ENCODE data around the gene WNT10A.
"Not testable (repeated sequence)": the region's sequence is repeated elsewhere in the genome, so short reads cannot be mapped to it uniquely, and the experiment has no call there.

WNT10A gene

DNA sequence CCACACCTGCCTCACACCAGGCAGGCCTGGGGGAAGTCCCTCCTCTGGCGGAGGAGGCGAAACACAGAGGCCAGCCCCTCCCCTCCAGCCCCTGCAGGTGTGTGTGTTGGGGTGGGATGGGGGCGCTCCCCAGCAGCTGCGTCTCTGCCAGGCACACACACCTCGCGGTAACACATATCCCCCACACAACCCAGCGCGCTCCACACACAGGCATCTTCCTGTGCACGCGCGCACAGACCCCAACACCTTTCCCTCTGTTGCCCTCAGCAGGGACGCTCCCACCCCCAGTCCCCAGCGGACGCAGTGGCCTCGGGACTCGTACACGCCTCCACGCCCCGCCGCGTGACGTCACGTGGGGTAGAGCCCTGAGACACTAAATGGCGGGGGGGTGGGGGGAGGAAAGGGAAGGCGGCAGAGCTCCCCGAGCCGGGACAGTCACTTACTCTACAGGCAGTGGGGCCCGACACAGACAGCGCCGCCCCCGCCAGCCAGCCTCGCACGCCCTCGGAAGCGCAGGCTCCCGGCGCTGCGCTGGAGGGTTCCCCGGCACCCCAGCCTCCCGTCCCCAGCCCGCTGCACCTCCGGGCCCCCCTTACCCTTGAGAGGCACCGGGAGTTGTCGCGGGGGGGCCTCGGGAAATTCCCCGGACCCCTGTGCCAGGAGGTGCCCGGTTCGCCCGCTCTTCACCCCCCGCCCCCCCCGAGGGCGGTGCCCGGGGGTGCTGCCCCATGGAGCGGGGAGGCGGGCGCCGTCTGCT is at the start of gene WNT10A:
TSS of gene WNT10A (plus strand) at position 751 of the 757 bp plus-strand sequence. CDS start 144 bp downstream, outside the sequence.
- Mint-ChIP-seq H3K4me3 (peak within 1 kb of the TSS; percentile 37), H3K36me3 (no peaks in the 10 kb centered on the region), H3K9me3 (no peaks in the 10 kb centered on the region), H3K4me1 (peaks cover 16% of the 10 kb centered on the region), H3K27me3 (peaks cover 98% of the 10 kb centered on the region), H3K27ac (no peak within 1 kb of the TSS)
- DNase-seq = peak; percentile 61
- CTCF ChIA-PET = interaction anchor here (1.2 to 13.5 kb wide), 4 partner anchors 11 to 30 kb away, joined by 3 to 443 read pairs (median 6); no protein-coding TSS in a partner anchor

DNA sequence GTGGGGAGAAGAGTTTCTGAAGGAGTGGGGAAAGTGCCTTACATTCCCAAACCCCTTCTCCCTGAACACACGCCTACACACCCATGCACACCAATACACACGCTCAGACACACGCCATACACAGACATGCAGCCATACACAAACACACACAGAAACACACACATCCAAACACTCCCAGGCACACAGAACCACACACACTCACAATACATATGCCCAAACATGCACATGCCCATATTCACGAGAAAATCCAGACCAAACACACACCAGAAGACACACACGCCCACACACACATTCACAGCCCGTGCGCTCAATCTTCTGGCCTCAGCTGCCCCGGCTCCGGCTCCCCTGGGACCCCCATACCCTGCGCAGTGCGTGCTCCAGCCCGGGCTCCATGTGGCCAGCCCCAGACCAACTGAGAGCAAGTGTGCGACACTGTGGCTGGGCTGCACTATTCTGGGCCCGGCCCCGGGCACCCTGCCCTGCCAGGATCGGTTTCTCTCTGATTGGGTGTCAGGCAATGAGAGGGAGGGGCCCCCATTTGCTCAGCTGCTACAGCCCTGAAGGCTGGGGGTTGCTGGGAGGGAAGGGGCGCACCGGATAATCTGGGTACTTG is 49.2 kb upstream of the WNT10A start, which contains the start of gene PRKAG3:
TSS of gene PRKAG3 (minus strand) at position 426 of the 613 bp plus-strand sequence.
- no peak for DNase-seq
- Mint-ChIP-seq H3K4me1 (no peaks in the 10 kb centered on the region), H3K9me3 (no peaks in the 10 kb centered on the region), H3K27ac (no peak within 1 kb of the TSS), H3K27me3 (peaks cover 52% of the 10 kb centered on the region), H3K36me3 (no peaks in the 10 kb centered on the region), H3K4me3 (no peak within 1 kb of the TSS)
- CTCF ChIA-PET = no interaction called here

DNA sequence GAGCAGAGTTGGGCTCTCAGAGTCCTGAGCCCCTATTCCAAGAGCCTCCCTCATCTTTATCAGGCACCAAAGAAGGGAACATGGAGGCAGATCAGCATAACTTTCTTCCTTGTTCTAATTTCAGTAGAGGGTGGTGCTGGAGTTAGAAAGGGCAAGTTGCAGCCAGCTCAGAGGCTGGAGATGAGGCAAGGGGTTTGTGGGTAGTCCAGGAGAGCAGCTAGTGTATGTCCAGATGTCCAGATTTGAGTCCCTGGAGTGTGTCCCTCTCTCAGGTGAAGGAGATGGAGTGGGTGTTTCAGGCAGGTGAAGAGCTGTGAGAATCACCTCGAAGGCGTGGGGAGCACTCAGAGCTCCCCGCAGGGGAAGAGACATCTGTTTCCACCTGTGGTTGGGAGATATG is 48.6 kb upstream of the WNT10A start:
- CTCF ChIA-PET = no interaction called here
- no peaks in the 10 kb centered on the region for H3K36me3 Mint-ChIP-seq
- H3K9me3 Mint-ChIP-seq = no peaks in the 10 kb centered on the region
- DNase-seq = no peak
- no peak overlapping the region for H3K27ac Mint-ChIP-seq
- H3K4me1 Mint-ChIP-seq = no peaks in the 10 kb centered on the region
- no peak overlapping the region for H3K4me3 Mint-ChIP-seq
- H3K27me3 Mint-ChIP-seq = peaks cover 54% of the 10 kb centered on the region

DNA sequence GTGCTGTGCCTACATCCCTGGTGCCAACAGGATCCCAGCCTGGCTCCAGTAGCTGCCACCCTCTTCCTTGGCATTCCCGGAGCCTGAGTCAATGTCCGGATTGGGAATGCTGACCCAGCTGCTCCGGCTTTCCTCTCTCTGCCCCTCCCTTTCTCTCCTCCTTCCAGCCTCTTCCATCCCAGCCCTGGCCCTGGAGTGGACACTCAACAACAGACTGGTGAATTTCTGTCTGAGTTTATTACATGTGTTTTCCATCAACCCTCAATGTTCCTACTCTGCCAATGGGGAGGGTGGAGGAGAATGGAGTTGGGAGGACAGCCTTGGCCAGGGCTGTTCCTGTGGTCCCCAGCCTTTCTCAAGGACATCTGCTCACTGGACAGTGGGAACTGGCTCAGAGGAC is 48.1 kb upstream of the WNT10A start:
- Mint-ChIP-seq H3K27me3 (peaks cover 54% of the 10 kb centered on the region), H3K4me1 (no peaks in the 10 kb centered on the region), H3K4me3 (no peak overlapping the region), H3K36me3 (no peaks in the 10 kb centered on the region), H3K9me3 (peaks cover 2% of the 10 kb centered on the region), H3K27ac (no peak overlapping the region)
- DNase-seq = no peak
- CTCF ChIA-PET = interaction anchor here (0.7 kb wide), 1 partner anchor 114 kb away, joined by 3 read pairs; no protein-coding TSS in a partner anchor

DNA sequence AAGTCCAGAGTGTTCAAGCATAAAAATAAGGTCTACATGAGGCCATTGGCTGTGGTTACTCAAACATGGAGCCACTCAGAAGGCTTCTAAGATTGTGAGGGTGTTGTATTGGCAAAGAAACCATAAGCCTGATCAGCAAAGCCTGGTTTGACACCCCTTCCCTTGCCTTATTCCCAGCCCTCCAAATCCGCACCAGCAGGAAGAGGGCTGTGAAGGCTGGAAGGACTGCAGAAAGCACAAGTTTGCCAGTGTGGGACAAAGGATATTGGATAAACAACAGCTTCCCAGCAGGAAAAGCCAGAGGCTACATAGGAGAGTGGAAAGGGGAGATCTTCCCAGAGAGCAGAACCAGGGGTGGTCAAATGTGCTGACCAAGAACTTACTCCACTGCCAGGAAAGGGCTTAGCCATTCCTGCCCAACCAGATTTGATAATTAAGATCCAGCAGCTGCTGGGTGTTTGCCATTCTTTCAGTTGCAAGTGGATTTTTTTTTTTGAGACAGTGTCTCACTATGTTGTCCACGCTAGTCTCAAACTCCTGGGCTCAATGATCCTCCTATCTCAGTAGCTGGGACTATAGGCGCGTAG is 47.5 kb upstream of the WNT10A start:
- no peak for DNase-seq
- H3K27me3 Mint-ChIP-seq = peaks cover 57% of the 10 kb centered on the region
- H3K27ac Mint-ChIP-seq = no peak overlapping the region
- peaks cover 2% of the 10 kb centered on the region for H3K9me3 Mint-ChIP-seq
- no peaks in the 10 kb centered on the region for H3K36me3 Mint-ChIP-seq
- H3K4me1 Mint-ChIP-seq = no peaks in the 10 kb centered on the region
- no peak overlapping the region for H3K4me3 Mint-ChIP-seq
- CTCF ChIA-PET = interaction anchor here (0.7 kb wide), 1 partner anchor 114 kb away, joined by 3 read pairs; no protein-coding TSS in a partner anchor

DNA sequence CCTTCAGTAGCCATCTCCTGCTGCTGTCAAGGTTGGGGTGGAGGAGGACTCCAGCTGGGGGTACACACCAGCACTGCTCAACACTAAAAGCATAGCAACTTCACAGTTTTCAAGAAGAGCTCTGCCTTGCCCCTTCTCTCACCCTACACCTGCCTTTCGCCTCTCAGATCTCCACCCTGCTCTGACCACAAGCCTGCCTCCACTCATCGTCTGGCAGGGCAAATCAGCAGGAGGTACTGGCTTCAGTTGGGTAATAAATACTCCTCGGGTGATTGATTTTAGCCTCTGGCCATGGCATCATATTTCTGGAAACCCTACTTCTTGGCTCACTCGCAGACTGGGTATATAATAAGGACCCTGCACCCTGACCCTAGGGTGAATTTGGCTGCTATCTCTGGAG is 46.0 kb upstream of the WNT10A start:
- Mint-ChIP-seq H3K27ac (no peak overlapping the region), H3K4me1 (no peaks in the 10 kb centered on the region), H3K4me3 (no peak overlapping the region), H3K9me3 (peaks cover 2% of the 10 kb centered on the region), H3K36me3 (no peaks in the 10 kb centered on the region), H3K27me3 (peaks cover 68% of the 10 kb centered on the region)
- DNase-seq = no peak
- CTCF ChIA-PET = no interaction called here

DNA sequence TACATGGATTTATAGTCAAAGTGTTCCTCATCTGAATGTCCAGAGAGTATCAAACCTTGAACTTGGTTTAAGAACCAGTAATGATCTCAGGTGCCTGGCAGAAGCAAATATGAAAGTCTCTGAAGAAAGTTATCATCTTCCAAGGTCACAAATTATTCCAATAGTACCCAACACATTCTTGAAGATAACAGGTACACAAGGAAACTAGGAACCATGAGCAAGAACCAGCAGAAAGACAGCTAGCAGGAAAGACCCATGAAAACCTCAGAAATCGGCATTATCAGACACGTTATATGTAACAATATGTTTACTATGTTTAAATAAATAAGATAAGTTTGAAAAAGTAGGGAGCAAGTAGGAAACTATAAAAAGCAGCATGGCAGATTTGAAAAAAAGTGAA is 43.2 kb upstream of the WNT10A start:
- CTCF ChIA-PET = interaction anchor here (1.9 kb wide), 1 partner anchor 10 kb away, joined by 5 read pairs; no protein-coding TSS in a partner anchor
- H3K27me3 Mint-ChIP-seq = peaks cover 57% of the 10 kb centered on the region

DNA sequence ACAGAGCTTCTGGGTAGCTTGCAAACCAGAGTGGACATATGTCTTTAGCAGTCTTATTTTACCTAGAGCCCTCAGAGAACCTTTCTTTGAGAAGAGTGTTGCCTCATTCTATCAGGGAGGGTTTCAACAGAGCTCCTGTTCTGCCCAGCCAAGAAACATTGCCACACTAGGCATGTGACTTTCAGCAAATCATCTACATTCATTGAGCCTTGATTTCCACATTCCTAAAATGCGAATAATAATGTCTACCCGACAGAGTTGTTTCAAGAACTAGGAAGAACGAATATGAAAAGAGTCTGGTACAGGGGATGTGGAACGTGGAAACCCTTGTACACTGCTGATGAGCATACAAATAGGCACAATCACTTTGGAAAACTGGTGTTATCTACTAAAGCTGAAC is 41.2 kb upstream of the WNT10A start:
- no peak for DNase-seq
- Mint-ChIP-seq H3K4me1 (no peaks in the 10 kb centered on the region), H3K4me3 (no peak overlapping the region), H3K27me3 (peaks cover 41% of the 10 kb centered on the region), H3K36me3 (no peaks in the 10 kb centered on the region), H3K27ac (no peak overlapping the region), H3K9me3 (peaks cover 4% of the 10 kb centered on the region)
- CTCF ChIA-PET = interaction anchor here (0.8 kb wide), 1 partner anchor 152 kb away, joined by 3 read pairs; no protein-coding TSS in a partner anchor

More for the DNA sequence above, 43.2 kb upstream of the WNT10A start:
- no peak for DNase-seq
- Mint-ChIP-seq H3K4me3 (no peak overlapping the region), H3K4me1 (no peaks in the 10 kb centered on the region), H3K27ac (no peak overlapping the region), H3K36me3 (no peaks in the 10 kb centered on the region), H3K9me3 (peaks cover 2% of the 10 kb centered on the region)

DNA sequence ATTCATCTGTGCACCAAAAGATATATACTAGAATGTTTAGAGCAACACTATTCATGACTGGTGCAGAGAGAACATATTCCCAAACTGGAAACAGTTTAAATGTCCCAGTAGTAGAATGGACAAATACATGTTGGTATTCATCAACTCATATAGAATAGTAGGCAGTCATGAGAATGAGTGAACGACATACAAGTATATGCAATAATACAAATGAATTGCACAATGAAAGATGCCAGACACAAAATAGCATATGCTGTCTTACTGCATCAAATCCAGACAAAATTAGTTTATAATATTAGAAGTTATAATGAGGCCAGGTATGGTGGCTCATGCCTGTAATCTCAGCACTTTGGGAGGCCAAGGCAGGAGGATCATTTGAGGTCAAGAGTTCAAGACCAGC is 40.8 kb upstream of the WNT10A start:
- CTCF ChIA-PET = interaction anchor here (0.8 kb wide), 1 partner anchor 153 kb away, joined by 3 read pairs; no protein-coding TSS in a partner anchor
- Mint-ChIP-seq H3K4me1 (no peaks in the 10 kb centered on the region), H3K9me3 (peaks cover 5% of the 10 kb centered on the region), H3K4me3 (no peak overlapping the region), H3K27ac (no peak overlapping the region), H3K36me3 (no peaks in the 10 kb centered on the region), H3K27me3 (peaks cover 36% of the 10 kb centered on the region)
- no peak for DNase-seq

DNA sequence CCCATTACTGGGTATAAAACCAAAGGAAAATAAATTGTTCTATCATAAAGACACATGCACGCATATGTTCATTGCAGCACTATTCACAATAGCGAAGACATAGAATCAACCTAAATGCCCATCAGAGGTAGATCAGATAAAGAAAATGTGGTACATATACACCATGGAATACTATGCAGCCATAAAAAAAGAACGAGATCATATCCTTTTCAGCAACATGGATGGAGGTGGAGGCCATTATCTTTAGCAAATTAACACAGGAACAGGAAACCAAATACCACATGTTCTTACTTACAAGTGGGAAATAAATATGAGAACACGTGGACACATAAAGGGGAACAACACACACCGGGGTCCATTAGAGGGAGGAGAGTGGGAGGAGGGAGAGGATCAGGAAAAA is 36.3 kb upstream of the WNT10A start:
- H3K36me3 Mint-ChIP-seq, H3K9me3 Mint-ChIP-seq, H3K27ac Mint-ChIP-seq, H3K4me1 Mint-ChIP-seq, DNase-seq, CTCF ChIA-PET, H3K4me3 Mint-ChIP-seq: not testable (repeated sequence)
- H3K27me3 Mint-ChIP-seq = peaks cover 10% of the 10 kb centered on the region

DNA sequence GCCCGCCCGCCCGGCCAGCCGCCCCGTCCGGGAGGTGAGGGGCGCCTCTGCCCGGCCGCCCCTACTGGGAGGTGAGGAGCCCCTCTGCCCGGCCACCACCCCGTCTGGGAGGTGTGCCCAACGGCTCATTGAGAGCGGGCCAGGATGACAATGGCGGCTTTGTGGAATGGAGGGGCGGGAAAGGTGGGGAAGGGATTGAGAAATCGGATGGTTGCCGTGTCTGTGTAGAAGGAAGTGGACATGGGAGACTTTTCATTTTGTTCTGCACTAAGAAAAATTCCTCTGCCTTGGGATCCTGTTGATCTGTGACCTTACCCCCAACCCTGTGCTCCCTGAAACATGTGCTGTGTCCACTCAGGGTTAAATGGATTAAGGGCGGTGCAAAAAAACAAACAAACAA is 33.7 kb upstream of the WNT10A start:
- H3K27me3 Mint-ChIP-seq = peaks cover 32% of the 10 kb centered on the region
- H3K4me1 Mint-ChIP-seq, H3K36me3 Mint-ChIP-seq, H3K9me3 Mint-ChIP-seq, DNase-seq, H3K27ac Mint-ChIP-seq, H3K4me3 Mint-ChIP-seq: not testable (repeated sequence)
- CTCF ChIA-PET = interaction anchor here (0.6 to 5.8 kb wide), 21 partner anchors 9 to 629 kb away, joined by 3 to 89 read pairs (median 4); partner anchors contain the start of genes BCS1L, RNF25, STK36 and TTLL4

DNA sequence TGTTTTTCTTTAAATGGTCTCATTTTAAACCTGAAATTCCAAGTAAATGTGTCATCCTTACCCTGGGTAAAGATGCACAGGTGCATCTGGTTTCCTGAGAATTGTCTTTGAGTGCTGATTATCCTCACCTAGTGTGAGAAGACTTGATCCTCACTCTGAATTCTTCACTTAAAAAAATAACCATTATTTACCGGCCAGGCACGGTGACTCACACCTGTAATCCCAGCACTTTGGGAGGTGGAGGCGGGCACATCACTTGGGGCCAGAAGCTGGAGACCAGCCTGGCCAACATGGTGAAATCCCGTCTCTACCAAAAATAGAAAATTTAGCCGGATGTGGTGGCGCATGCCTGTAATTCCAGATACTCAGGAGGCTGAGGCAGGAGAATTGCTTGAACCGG is 30.9 kb upstream of the WNT10A start:
- no peaks in the 10 kb centered on the region for H3K4me1 Mint-ChIP-seq
- DNase-seq = no peak
- H3K27me3 Mint-ChIP-seq = peaks cover 55% of the 10 kb centered on the region
- H3K27ac Mint-ChIP-seq = no peak overlapping the region
- no peak overlapping the region for H3K4me3 Mint-ChIP-seq
- H3K9me3 Mint-ChIP-seq = no peaks in the 10 kb centered on the region
- H3K36me3 Mint-ChIP-seq = no peaks in the 10 kb centered on the region
- CTCF ChIA-PET = interaction anchor here (0.6 to 5.8 kb wide), 7 partner anchors 48 to 270 kb away, joined by 3 to 89 read pairs (median 4); partner anchors contain the start of genes BCS1L, CYP27A1, TTLL4 and ZNF142

DNA sequence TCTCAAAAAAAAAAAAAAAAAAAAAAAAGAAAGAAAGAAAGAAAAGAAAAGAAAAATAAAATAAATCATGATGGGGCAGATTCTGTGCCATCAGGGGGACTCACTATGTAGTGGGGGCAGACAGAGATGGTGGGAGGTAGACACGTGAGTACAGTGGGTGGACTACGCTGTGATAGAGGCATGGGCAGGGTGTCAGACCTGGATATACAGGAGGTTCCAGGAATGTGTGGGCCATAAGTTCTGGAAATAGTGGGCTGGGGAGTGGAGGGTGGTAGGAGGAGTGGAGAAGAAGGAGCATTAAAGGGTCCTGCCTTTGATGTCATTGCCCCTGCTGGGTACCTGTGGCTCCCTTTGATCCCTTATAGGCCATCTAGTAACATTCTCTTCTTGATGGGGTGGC is 29.9 kb upstream of the WNT10A start:
- no peak overlapping the region for H3K27ac Mint-ChIP-seq
- no peak for DNase-seq
- no peak overlapping the region for H3K4me3 Mint-ChIP-seq
- no peaks in the 10 kb centered on the region for H3K9me3 Mint-ChIP-seq
- H3K27me3 Mint-ChIP-seq = peaks cover 66% of the 10 kb centered on the region
- CTCF ChIA-PET = interaction anchor here (0.6 to 5.8 kb wide), 8 partner anchors 28 to 271 kb away, joined by 3 to 89 read pairs (median 4); partner anchors contain the start of genes CYP27A1 and TTLL4
- no peaks in the 10 kb centered on the region for H3K36me3 Mint-ChIP-seq
- H3K4me1 Mint-ChIP-seq = no peaks in the 10 kb centered on the region

DNA sequence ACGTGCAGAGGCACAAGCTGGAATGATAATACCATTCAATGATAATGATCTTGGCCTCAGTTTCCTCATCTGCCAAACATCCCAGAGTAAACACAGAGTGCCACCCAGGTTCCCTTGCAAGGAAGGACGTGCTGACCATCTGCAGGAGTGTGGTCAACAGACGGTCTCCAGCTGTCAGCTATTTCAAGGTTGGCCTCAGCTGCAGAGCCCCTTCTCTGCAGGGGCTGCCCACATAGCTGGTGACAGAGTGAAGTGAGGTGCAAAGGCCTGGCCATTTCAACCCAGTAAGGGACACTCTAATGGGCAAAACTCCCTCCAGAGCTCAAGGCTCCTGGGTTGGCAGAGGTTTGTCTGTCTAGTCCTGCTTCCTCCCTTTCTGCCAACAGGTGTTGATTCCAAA is 29.4 kb upstream of the WNT10A start:
- no peaks in the 10 kb centered on the region for H3K4me1 Mint-ChIP-seq
- H3K9me3 Mint-ChIP-seq = no peaks in the 10 kb centered on the region
- CTCF ChIA-PET = interaction anchor here (0.6 to 5.8 kb wide), 9 partner anchors 9 to 271 kb away, joined by 3 to 89 read pairs (median 3); partner anchors contain the start of gene CYP27A1
- H3K36me3 Mint-ChIP-seq = no peaks in the 10 kb centered on the region
- peaks cover 70% of the 10 kb centered on the region for H3K27me3 Mint-ChIP-seq
- H3K4me3 Mint-ChIP-seq = no peak overlapping the region
- H3K27ac Mint-ChIP-seq = no peak overlapping the region
- no peak for DNase-seq

Measured in activated naive CD4-positive, alpha-beta T cell treated with anti-CD3 and anti-CD28 coated beads, Interleukin-2, amount 10 ng/mL, durations not matched to agents 7 days and 5 days (primary cell).